Stimulated activated CD4-positive, alpha-beta T cell treated with anti-CD3 and anti-CD28 coated beads, Interleukin-2, amount 100 ng/mL, for 4 hours (primary cell): ENCODE measurements around the gene CRELD2.
A peak's percentile ranks its signal among the peaks of the same experiment; 100 is the strongest.

ENCODE experiments used
- DNase-seq: peaks from one replicate; pipeline ENCODE4 v3.0.0-alpha.2; 2020; ENCODE audit warnings: low read depth

CRELD2 gene

DNA sequence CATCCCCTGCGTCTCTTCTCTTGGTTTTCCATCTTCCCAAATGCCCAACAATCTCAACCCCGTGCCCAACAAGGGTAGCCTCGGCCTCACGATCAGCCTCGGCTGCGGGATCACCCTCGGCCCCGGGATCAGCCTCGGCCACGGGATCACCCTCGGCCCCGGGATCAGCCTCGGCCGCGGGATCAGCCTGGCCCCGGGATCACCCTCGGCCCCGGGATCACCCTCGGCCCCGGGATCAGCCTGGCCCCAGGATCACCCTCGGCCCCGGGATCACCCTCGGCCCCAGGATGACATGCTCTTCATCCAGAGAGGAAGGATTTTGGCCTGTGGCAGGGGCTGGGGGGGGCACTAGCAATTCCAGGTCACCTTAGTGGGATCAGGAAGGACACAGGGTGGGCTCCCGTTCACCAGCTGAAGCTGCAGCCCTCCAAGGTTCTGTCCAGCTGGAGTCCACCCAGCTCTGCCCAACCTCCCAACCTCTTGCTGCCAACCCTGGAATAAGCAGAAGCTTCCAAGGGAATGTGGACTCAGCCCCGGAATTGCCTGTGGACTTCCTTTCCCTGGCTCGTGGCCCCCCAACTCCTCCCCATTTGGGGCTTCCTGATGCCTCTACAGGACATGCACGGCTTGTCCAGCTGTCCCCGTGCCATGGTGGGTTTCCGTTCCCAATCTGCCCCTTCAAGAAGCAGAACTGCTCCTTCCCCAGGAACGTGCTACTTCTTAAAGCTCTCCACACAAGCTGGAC is 6.4 kb upstream of the CRELD2 start:
- DNase-seq: no peak

DNA sequence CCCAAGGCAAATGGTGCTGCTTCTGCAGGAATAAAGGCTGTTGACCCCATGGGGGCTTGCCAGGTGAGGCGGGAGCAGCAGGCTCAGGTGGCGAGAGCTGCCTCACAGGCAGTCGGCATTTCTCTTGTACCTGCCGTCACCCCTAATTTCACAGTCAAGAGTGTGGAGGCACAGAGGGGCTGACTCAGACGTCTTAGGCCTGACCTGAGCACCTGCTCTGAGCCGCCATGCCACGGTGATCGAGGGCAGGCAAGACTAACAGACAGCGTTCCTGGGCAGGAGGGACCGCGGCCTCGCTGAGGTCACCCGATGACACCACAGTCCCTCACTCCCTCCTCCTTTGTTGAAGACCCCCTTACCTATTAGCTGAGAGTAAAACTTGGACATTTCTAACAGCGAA is 5.4 kb upstream of the CRELD2 start:
- no peak for DNase-seq

DNA sequence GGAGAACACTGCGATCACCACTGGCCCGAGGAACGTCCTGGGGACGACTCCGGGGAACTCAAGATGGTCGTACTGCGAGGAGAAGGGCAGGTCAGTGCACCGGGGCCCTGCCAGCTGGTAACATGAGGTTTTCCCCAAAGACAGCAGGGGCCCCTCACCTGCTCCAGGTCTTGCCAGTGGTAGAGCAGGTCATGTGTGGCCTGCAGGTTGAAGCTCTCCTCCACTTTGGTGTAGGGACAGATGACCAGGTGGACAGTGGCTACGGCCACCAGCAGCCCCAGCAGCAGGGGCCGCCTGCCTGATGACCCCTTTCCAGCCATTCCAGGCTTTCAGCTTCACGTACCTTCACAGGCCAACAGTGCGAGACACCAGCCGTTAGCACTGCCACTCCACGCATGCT is 5.0 kb upstream of the CRELD2 start:
- no peak for DNase-seq

DNA sequence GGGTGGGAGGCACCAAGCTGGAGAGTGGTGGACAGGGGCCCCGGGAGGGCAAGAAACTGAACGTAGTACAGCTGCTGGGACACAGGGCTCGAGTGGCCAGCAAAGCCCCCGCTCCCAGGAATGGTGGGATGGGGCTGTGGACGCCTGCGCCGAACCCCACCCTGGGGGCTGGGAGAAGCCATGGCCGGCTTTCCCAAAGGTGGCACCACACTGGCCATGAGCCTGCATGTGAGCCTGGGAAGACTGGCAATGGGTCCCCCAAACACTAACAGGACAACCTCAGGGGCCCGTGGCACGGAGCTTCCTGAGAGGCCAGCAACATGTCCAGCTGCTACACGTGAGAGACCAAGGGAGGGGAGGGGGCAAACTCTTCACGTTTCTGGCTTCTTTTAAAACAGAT is 4.2 kb upstream of the CRELD2 start:
- DNase-seq: no peak

DNA sequence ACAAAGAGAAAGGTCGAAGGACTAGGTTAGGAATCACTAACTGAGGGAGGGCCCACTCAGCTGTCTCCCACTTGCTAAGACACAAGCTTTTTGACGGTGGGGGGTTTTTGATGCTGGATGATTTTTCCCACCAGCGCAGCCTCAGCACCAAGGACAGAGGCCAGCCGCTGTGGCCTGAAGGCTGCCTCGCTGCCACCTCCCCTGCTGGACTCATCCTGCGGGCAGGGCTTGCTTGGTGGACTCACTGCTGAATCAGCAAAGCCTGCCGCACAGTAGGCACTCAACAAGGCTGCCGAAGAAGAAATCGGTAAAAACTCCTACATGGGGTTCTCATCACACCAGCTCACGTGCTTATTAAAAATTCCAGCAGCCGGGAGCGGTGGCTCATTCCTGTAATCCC is 2.8 kb upstream of the CRELD2 start:
- no peak for DNase-seq

DNA sequence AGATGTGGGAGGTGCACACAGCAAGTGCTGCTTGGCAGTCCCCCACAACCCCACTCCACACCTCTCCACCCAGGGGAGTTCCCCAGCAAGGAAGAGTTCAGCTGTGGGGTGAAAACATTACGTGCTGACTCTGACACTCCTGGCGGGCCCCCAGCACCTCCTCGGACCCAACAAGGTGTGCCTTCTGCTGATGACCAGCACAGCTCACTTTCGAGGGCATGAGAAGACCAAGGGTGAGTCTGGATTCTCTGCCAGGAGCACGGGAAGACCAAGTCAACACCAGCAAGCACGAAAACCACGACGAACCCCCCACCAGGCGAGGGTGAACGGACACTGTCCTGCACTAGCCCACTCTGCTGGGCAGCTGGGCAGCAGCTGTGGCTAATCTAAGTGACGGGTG is 1.6 kb upstream of the CRELD2 start:
- no peak for DNase-seq

DNA sequence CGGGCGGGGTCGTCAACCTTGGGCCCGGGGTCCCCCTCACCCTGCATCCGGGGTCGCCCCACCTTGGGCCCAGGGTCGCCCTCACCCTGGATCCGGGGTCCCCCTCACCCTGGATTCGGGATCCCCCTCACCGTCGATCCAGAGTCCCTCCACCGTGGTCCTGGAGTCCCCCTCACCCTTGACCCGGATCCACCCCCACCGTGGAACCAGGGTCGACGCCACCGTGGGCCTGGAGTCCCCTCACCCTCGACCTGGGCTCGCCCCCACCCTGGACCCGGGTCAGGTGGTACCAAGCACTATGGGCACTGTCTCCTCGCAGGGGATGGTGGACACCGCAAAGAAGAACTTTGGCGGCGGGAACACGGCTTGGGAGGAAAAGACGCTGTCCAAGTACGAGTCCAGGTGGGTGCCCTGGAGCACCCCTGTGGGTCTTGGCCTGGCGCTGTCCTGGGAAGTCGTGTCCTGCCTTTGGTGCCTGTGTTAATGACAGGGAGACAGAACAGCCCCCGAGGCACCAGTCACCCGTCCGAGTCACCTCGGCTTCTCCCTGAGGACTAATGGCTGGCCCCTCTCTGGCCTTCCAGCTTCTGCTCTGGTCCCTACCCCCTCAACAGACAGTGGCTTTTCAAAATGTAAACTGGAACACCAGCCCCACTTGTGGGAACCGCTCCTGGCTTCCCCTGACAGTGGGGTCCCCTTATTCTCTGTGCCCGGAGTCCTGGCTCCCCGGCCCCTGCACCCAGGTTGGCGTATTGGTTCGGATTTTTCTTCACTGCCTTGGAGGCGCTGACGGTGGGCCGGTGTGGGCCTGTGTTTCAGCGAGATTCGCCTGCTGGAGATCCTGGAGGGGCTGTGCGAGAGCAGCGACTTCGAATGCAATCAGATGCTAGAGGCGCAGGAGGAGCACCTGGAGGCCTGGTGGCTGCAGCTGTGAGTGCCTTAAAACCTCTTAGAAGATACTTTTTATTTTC is 762 bp downstream of the CRELD2 start:
- DNase-seq: no peak

DNA sequence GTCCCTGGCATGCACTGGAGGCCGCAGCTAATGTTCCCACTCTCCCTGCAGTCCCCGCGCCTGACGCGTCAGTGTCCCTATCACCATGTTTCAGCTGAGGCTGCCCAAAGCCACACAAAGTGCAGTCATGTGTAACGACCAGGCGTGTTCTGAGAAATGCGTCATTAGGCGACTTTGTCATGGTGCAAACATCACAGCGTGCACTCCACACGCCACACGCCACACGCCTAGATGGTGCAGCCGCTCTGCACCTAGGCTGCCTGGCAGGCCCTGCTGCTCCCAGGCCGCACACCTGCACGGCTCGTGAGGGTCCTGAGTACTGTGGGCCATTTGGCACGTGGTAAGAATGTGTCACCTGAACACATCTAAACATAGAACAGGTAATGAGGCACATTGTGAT is 2.4 kb downstream of the CRELD2 start:
- DNase-seq: no peak

DNA sequence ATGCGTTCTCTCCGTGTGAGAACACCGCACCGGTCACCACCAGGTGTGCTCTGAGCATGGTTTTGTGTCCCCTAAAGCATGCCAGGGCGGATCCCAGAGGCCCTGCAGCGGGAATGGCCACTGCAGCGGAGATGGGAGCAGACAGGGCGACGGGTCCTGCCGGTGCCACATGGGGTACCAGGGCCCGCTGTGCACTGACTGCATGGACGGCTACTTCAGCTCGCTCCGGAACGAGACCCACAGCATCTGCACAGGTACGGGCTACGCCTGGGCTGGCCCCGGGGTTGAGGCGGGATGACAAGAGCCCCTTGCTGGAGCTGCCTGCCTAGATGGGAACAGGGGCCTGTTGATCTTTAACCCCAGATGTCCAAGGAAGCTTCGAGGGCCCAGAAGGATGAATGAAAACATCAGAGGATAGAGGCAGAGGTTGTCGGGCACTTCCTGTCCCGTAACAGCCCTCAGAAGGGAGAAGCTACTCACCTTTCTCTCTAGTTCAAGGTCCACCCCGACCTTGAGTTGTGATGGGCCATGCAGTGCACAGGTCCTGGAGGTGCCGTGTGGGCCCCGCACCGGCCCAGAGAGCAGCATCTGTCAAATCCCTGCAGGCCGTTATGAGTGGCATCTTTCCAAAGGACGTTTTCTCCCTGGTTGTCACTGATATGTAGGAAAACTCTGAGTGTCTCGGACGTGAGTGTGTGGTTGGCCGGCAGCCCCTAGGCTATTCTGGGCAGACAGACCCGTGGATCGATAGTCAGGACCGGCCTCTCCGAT is 3.3 kb downstream of the CRELD2 start:
- no peak for DNase-seq

DNA sequence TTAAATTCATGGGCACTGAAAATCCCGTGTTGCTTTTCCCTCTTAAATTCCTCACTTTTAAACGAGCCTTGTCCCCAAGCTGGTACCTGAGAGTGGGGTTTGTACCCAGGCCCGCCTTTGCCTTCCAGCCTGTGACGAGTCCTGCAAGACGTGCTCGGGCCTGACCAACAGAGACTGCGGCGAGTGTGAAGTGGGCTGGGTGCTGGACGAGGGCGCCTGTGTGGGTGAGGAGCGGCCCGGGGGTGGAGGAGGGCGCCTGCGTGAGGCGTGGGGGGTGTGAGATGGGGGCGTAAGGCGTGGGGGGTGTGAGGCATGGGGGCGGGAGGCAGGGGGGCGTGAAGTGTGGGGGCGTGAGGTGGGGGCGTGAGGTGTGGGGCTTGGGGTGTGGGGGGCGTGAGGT is 4.0 kb downstream of the CRELD2 start:
- no peak for DNase-seq

DNA sequence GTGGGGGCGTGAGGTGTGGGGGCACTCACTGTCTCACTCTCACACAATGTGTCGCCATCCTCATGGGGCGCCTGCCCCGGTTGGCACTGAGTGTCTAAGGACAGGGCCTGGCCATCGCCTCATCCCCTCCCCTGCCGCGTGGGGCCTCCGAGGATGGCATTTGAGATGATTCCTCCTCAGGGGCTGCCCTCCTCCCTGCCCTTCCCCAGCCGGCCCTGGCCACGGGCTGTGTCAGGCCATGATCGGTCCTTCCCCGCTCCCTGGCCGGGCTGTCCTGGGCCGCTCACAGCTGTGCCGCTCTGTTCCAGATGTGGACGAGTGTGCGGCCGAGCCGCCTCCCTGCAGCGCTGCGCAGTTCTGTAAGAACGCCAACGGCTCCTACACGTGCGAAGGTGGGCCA is 4.5 kb downstream of the CRELD2 start:
- DNase-seq: no peak

DNA sequence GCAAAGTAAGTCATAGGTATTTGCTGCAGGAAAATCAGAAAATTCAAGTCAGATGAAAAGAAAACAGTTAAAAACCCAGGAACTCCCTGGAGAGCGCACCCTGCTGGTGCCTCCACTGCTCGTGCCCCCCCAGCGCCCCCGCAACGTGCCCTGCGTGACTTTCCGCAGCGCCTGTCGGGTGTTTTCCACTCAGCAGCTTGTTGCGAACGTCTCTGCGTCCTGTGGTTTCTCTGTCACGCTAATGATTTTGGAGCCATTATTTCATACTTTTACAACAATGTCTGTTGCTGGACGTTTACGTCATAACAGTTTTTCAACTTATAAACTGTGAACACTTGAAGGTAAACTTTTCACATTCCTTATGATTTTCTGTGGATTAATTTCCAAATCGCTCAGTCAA is 5.0 kb downstream of the CRELD2 start:
- DNase-seq: no peak

DNA sequence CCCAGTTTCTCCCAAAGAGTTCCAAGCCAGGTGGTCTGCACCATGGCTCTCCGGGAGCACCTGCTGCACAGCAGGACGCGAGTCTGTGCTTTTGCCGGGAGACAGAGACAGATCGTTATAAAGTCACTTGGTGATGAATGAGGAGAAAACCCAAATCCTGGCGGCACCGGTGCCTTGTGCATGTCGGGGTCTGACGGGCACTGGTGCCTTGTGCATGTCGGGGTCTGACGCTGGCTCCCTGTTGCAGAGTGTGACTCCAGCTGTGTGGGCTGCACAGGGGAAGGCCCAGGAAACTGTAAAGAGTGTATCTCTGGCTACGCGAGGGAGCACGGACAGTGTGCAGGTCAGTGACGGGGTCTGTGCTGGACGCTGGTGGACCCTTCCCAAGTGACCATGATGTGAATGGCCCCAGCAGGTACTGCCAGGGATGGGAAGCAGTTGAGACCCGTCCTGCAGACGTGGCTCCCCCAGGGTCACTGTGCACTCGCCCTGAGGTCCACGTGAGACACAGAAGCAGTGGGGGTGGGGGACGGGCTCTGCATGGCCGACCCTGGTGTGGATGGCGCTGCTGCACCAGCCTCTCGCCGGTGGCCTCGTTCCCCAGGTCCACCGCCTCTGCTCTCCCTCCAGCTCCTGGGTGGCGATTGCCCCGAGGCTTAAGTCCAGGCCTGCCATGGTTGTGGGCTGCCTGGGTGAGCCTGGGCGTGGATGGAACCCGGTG is 5.8 kb downstream of the CRELD2 start:
- no peak for DNase-seq

DNA sequence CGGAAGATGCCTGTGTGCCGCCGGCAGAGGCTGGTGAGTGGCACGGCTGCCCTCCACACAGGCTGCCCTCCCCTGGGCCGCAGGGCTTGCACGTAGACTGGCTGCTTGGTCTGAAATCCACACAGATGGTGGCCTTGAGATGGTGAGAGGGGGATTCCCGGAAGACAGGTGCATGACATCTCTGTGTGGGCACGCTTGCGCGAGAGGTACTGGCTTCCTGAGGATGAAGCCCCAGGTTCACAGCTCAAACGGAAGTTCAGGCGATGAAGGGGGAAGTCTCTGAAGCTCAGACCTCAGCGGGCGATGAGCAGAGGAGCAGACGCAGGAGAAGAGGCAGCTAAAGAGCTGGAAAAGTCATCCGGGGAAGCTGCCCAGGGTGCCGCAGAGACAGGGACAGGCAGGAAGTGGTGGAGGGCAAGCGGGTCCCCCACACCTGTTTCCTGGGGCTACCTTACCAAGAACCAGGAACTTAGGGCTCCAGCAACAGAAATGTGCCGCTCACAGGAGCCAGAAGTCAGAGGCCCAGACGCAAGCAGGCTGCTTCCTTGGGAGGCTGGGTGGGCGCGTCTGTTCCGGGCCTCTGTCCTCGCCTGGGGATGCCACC is 7.2 kb downstream of the CRELD2 start:
- DNase-seq: peak; percentile 77

DNA sequence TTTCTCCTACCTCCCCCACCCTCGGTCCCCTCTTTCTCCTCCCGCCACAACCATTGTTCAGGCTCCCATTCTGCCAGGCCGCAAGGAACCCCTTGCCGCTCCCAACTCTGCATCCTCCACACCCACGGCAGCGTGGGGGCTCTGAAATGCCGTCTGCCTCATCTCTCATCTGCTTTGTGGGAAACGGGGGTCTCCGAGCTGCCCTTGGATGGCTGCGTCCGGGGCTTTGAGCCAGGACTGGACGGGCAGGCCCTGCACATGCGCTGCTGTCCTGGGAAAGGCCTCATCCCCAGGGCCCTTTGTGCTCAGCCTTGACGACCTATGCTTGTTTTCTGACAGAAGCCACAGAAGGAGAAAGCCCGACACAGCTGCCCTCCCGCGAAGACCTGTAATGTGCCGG is 8.5 kb downstream of the CRELD2 start:
- DNase-seq: no peak

DNA sequence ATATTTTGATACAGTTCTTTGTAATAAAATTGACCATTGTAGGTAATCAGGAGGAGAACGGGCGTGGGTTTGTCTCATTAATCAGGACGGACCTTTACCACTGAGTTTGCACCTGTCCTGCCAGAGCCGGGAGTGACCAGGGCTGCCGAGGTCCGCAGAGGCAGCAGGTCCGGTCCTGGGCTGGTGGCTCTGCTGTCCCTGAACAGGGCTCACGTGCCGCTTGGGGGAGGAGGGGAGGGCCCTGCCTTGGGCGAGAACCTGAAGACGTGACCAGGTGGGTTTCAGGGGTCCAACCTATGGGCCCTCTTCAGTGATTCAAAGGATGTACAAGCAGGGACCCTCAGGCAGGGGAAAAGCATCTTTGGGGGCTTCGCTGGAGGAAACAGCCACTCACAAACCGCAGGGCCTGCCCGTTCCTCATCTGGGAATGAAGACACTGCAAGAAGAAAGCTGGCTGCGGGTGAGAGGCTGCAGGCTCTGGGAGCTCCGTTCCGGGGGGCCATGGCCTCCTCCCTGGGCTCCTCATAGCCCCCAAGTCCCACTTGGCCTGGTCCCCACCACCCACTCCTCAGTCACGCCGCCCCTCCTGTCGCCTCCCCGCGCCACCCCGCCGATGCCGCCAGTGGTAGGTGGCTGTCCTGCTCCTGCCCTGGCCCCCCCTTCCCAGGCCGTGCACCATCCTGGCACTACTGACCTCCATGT is 9.2 kb downstream of the CRELD2 start:
- no peak for DNase-seq

DNA sequence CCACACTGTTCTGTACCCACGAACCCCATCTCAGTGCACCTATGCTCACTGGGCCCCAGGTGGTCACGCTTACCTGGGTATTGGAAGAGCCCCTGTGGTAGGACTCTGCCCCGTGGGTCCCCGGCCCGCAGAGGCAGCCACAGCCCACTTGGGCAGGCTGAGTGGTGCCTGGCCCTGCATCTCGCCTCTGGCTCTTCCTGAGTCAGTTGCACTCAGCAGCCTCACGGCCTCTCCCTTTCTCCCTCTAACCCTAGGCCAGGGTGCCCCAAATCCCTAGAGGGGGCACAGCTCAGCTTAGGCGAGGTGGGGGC is 9.7 kb downstream of the CRELD2 start:
- no peak for DNase-seq

DNA sequence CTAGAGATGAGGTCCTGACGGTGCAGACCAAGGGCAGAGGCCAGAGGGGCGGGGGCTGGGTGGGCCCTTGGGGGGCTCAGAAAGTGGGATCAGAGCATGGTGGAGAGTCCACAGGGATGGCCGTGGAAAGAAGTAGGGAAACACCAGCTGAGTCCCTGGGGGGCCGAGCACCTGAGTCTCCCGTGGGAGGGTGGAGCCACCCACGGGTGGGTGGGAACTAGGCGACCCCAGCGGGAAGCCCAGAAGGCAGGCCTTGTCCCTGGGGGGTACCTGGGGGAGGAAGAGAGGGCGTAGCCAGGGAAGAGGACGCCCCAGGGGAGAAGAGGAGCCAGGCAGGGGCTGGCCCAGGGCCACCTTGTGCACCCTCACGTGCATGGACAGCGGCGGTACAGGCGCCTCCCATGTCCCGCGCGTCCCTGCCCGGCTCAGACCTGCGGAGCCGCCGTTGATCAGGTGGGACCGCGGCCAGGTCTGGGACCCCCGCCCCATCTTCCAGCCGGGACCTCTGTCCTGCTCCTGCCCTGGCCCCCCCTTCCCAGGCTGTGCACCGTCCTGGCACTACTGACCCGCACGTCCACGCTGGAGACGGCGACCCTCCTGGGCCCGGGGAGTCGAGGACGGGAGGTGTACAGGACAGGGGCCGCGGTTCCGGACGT is 10.2 kb downstream of the CRELD2 start:
- DNase-seq: no peak

DNA sequence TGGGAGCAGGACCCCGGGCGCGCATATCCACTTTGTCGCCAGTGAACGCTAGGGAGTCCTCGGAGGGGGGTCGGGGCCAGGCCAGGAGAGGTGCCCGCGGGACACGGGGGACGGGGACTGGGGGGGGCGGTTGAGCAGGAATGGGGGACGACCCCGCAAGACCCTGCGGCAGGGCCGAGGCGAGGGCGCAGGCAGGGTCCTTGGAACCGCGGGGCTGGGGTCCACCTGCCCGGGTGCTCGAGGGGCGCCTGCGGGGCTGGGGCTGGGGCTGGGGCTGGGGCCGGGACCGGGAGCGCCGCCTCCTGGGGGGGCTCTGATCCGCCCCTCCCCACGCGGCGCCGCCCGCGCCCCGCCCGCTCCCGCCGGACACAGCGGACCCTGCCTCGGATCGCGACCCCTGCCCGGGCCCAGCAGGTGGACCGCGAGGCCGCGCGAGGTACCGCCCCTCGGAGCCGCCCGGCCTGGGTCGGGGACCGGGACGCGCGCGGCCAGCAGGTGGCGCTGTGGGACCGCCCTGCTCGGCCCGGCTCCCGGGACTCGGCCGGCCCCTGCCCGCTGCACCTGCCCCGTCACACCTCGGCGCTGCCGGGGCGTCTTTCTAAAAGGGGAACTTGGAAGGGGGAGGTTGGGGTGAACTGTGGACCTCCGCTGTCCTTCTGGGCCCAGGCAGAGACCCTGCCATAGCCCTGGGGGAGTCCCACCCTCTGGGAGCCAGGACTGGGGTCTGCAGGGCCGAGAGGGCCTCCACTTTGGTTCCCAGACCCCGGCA is 11.0 kb downstream of the CRELD2 start:
- peak; percentile 72 for DNase-seq
